NK-92 treated with Interleukin-12 subunit alpha and Interleukin-12 subunit beta, amount 100 ng/mL, for 24 hours (cell line): ENCODE results near the gene MPHOSPH6.
"Not testable (repeated sequence)": the region's sequence is repeated elsewhere in the genome, so short reads cannot be mapped to it uniquely, and the experiment has no call there.

ENCODE experiments used
- DNase-seq: peaks from one replicate; lab custom pipeline; 2025; lab: John Stamatoyannopoulos, UW

Gene MPHOSPH6

DNA sequence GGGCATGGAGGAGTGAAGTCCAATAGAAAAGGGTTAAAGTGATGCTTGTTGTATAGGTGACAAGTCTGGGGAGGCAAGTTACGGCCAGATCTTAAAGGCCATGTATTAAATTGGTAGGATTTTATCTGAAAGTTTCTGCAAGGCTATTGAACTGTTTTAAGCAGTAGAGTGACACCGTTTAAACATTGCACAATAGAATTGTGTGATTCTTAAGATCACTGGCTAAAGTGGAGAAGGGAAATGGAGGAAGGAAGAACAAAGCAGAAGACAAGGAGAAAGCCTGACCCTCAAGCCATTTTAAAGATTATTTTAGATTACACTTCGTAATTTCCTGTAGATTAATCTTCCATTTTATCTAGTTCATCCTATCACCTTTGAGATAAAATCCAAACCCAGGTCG is 5.6 kb upstream of the MPHOSPH6 start:
- DNase-seq, result no peak

DNA sequence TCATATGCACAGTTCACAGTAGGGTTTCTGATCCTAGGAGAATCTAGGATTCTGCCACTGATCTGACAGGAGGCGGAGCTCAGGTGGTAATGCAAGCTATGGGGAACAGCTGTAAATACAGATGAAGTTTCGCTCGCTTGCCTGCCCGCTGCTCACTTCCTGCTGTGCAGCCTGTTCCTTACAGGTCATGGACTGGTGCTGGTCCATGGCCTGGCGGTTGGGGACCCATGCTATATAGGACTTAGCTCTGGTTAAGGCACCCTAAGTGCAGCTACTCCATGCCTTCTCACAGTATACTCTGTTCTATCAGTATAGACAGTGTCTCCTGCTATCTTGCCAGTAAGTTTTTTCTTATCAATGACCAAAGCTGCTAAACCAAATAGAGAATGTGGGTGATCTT is 2.4 kb downstream of the MPHOSPH6 start:
- DNase-seq, result no peak

DNA sequence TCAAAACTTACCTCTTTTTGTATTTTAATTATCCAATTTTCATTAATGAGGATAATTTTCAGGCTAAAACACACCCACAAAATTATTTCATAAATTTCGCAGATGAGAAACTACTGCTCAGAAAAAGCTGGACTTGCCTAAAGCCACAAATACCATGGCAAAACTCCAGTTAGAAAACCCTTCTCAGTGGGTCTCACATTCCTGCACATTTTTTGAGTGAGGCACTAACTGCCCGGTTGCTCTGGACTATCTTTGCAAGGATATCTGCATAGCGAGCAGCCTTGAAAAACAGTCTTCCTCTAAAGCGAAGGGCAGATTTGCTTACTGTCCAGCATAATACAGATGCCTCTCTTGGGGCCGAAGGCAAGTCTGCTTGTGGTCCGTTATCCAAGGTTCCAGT is 9.8 kb downstream of the MPHOSPH6 start:
- no peak for DNase-seq

DNA sequence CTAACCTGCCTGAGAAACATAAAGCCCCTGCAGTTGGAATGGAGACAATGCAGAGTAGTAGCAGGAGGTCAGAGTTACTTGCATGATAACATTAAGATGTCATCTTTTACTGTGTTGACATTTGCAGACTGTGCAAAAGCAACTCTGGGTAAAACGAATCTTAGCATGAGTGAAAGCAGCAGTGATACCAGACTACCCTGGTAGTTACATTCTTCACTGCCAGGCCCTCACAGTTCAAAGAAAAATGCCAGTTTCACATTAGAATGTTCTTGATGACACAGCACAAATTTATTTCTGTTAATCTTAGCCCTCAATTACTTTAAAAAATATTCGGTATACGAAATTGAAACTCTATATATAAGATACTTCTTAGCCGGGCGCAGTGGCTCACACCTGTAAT is 12.2 kb downstream of the MPHOSPH6 start:
- DNase-seq, result no peak

DNA sequence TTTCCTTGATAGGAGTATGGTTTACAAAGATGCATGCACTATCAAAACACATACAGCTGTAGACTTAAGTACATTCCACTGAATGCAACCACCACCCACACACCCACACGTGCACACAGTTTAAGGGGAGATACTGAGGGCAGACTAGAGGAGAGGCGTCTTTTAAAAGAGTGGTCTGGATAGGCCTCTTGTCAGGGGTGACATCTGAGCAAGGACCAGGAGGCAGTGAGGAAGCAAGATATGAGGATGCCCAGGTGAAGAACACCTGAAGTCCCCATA is 12.6 kb downstream of the MPHOSPH6 start:
- DNase-seq, result no peak

DNA sequence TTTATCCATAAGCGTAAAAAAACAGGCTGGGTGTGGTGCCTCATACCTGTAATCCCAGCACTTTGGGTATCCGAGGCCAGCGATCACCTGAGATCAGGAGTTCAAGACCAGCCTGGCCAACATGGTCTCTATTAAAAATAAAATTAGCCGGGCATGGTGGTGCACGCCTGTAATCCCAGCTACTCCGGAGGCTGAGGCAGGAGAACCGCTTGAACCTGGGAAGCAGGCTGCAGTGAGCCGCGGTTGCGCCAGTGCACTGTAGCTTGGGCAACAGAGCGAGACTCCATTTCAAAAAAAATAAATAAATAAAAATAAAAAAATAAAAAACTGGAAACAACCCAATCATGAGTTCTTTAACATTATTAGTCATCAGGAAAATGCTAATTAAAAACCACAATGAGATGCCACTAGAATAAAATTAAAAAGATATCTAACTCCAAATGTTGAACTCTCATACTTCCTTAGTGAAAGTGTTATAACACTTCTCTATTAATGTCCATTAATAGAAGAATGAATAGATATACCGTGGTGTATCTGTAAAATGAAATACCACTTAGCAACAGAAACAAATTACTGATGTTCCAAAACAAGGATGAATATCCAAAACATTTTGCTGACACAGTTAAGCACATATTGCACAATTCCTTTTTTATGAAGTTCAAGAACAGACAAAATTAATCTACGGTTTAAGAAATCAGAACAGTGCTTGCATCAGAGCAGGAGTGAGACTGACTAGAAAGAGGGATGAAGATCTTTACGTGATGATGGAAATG is 13.1 kb downstream of the MPHOSPH6 start:
- DNase-seq, result no peak

DNA sequence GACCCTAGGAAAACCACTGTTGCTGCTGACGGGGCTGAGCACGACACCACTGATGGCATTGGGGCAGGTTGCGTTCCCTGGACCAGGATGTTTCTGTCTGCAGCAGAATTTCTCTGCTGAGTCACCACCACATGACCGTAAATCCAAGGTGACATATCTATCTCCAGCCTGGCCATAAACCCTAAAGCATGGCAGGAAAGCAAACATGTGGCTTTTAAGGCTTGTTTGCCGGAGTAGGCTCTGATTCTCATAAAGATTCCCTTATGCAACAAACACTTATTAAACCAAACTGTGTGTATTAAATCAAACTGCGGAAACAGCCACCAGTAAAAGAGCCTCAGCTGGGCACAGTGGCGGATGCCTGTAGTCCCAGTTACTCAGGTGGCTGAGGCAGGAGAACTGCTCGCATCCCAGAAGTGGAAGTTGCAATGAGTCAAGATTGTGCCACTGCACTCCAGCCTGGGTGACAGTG is 17.3 kb downstream of the MPHOSPH6 start:
- DNase-seq, result no peak

DNA sequence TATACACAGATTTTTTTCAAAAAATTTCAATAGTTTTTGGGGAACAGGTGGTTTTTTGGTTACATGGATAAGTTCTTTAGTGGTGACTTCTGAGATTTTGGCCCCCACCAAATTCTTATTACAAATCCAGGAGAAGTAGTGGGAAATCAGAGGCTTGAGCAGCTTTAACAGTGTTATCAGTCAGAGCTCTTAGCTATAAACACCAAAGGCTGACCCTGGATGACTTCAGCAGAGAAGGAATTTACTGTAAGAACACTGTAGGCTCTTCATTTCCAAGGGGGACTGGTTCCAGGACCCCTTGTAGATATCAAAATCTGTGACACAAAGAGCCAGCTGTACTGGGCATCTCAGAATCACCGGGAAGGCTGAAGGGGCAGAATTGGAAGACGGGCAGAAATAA is 17.8 kb downstream of the MPHOSPH6 start:
- no peak for DNase-seq

DNA sequence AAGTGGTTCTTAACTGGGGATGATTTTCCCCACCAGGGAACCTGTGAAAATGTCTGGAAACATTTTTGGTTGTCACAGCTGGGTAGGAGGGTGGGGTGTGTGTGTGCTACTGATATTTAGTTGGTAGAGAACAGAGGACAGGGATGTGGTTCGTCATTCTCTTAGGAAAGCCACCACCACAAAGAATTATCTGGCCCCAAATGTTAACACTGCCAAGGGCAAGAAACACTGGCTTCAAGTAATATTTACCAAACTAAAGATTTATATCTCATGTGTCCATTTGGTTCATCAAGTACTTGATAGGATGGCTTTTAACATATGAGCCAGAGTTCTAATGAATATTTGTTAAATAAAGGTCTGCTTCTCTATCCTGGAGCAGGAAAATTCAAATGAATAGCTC is 19.5 kb downstream of the MPHOSPH6 start:
- DNase-seq, result no peak

DNA sequence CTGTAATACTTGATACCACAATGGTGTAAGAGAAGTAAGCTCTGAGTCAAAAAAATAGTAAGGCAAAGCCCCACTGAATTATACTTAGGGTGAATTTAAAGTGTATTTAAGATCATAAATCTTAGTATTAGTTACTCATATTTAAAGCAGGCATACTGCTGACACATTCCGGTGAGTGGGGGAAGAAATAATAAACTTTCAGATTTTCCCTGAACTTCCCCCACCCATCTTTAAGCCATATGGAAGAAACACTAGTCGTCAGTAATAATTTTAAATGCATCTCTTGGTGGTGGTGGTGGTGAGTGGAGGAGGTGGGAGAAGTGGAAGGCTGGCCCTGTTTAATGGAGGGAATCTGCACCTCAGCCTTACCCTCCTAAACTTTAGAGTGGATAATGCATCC is 20.5 kb downstream of the MPHOSPH6 start:
- DNase-seq, result no peak

DNA sequence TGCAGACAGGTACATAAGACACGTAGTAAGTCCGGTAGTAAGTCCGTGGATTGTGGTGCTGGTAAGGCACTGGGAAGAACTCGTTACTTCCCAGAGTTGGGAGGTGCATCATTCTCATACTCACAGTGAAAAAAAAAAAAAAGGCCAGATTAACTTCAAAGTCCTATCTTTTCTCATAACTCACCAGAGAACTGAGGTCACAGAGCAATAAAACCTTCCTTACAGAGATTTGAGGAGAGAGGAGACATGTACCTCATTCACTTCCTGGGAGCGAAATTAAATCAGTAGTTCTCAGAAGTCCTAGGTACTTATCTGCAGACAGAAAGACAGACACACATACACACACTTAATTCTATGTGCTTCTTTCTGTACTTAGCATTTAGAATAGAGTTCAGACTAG is 22.5 kb downstream of the MPHOSPH6 start:
- no peak for DNase-seq

DNA sequence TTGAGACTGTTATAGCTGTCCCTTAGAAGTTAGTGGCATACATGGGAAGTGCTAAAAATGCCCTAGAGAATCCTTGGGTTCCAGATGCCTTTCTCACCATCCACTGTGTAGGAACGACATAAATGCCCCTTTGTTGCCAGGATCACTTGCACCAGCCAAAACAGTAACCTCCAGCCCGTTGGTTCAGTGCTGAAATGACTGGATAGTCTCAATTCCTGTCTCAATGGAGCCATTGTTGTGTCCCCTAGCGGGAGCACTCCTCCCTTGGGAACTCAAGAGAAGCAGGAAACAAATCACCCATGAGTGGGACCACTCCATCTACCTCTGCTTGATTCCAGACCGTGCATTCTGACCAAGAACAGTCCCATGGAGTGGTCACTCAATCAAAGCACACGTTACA is 23.1 kb downstream of the MPHOSPH6 start:
- no peak for DNase-seq

DNA sequence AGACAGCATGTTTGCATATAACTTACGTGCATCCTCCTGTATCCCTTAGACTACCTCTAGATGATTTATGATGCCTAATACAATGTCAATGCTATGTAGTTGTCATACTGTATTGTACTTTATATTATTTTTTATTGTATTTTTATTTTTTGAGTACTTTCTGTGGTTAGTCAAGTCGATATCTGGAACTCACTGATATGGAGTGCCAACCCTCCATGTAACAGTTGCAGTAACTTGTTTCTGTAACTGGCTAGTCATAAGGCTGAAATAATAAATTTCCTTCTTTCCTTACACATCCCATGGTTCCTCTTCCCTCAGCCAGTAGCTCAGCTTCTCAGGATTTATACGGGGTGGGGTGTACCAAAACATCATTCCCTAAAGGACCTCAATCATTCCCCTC is 23.5 kb downstream of the MPHOSPH6 start:
- DNase-seq, result no peak

DNA sequence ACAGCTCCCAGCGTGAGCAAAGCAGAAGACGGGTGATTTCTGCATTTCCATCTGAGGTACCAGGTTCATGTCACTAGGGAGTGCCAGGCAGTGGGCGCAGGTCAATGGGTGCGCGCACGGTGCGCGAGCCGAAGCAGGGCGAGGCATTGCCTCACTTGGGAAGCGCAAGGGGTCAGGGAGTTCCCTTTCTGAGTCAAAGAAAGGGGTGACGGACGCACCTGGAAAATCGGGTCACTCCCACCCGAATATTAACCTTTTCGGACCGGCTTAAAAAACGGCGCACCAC is 30.8 kb downstream of the MPHOSPH6 start:
- not testable (repeated sequence) for DNase-seq

DNA sequence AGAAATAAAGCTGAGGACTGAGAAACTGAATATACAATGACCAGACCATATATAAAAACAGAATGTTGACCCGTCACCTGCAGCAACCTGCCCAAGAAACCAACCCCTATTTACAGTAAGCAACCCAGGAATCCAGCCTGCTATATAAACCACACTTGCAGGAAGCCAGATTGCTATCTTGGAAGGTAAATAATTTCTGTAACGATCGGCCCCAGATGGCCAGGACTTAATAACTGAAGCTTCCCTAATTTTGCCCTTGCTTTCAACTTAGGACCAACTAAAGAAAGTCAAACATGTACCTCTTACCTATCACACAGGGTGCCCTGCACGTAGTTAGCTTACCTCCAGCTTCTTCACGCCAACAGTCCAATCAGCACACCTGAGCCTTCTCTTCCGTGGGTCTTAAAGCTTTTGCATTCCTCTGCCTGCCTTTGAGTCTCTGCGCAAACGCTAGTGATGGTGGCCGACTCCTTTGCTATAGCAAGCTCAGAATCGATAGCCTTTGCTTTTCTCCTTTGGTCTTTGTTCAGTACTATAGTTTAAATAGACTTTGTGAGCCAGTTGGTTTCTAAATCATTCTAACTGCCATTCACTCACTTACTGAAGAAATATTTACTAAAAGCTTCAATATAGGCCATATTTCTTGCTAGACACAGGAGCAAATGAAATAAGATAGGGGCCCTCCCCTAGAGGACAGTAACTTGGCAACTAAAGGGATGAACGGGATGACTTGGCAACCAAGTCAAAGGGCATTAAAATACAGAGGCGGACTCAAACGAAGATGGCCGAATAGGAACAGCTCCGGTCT is 31.3 kb downstream of the MPHOSPH6 start:
- DNase-seq, result no peak

DNA sequence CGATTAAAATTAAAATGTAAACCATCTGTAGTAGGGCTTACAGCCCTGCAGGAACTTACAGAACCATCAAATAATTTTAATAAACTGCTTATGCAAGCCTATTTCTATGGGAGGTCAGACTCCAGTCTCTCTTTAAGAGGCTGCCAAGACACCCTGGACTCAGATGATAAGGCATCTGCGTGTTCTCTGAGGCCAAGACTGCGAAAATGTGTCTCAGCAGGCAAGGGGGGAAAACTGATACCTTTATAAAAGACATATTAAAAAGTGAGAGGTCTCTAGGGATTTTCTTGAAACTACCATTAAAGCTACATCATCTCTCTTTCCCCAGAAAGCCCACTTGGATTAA is 32.2 kb downstream of the MPHOSPH6 start:
- no peak for DNase-seq

DNA sequence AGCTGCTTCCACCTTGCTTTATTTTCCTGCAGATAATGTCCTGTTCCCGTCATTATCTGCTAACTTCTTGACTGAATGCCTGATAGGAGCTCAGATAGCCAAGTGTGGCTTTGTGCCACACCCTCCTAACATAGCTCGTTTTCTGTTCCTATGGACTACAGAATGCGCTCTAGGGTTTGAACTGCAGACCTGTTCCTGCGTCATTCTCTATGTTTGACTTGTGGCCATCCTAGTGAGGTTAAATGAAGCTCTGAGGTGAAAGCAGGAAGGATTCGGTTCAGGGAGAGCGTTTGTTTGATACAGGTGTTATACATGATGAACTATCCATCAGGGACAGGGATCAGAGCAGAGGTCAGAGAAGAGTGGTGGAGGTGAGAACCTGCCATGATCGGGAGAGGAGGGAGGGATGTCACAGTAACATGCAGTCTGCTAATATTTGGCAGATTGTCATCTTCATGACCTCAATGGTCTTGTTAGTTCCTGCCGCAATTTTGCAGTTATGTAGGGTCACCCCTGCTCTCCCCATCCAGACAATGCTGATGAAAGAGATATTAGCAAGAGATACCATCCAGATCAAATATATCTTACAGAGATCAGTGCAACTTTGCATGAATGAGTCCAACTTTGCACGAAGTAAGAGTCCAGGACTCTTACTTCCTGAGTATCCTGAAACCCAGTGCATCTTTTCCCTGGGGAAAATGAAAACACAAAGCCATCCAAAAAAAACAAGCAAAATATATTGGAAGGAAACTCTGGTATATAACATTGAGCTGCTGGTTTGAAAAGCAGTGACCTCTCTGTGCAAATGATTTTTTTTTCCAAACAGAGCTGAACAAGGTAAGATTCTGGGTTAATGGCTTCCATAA is 32.8 kb downstream of the MPHOSPH6 start:
- DNase-seq, result no peak

DNA sequence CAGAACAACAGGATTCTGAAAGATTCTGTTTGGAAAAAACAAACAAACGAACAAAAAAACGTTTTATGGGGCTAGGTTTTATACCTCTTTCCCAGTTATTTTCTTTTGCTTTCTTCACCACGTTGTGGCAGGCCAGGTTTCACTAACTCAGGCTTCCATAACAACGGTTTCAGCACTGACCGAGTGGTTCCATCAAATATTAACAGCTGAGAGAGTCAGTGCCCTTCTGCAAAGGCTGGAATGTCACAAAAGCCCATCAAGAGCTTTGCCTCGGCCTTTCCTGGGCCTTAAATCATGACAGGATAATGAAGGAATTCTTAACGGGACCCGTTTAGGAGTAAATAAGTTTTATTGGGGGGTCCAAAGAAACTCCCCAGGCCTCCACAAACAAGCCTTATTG is 34.2 kb downstream of the MPHOSPH6 start:
- DNase-seq, result no peak

DNA sequence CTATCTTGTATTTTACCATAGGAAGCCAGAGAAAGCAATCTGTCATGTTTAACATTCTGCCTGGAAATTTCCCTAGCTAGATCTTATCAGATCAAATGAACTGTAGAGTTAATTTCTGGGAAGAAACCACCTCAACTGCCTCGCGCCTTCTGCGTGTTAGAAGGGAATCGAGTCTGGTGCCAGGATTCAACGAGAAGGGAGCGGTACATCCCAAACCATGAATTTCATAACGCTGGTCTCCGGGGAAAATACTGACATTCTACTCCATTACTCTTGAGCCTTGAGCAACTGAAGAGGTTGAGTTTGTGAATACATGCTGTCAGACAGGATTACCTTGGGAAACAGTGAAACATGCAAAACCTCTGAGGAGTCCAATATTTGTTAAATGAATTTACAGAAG is 35.2 kb downstream of the MPHOSPH6 start:
- no peak for DNase-seq

DNA sequence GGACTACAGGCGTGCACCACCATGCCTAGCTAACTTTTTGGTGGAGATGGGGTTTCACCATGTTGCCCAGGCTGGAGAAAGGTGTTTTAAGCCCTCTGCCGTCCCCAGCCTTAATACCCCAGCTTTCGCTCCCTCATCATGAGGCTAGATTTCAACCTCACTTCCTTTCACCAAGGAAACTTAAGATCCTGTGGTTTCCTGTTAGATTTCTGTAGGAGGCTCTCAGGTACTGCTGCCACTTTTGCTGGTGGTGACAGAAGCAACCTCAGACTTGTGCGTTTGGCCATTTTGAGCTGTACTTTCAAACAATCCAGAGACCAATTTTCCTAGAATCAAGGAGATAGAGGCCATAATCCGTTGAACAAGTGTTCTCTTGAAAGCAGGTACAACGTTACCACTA is 36.2 kb downstream of the MPHOSPH6 start:
- no peak for DNase-seq

DNA sequence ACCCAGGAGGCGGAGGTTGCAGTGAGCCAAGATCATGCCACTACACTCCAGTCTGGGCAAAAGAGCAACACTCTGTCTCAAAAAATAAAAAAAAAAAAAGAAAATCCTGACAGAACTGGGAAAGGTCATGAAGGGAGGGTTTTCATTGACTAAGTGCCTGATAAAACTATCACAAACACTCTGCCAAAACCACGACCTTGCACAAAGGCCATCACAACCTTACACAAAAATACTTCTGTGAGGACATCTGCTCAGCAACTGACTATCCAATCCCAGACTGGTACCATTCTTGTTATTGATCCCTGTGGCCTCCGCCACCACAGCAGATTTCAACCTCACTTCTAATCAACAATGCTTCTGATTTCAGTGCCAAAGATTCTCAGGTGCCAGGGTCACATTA is 40.1 kb downstream of the MPHOSPH6 start:
- no peak for DNase-seq

DNA sequence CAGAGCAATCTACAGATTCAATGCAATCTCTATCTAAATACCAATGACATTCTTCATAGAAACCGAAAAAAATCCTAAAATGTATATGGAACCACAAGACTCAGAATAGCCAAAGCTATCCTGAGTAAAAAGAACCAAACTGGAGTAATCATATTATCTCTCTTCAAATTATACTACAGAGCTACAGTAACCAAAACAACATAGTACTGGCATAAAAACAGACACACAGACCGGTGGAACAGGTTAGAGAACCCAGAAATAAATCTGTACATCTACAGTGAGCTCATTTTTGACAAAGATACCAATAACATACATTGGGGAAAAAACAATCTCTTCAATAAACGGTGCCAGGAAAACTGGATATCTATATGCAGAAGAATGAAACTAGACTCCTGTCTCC is 45.4 kb downstream of the MPHOSPH6 start:
- DNase-seq, result no peak

DNA sequence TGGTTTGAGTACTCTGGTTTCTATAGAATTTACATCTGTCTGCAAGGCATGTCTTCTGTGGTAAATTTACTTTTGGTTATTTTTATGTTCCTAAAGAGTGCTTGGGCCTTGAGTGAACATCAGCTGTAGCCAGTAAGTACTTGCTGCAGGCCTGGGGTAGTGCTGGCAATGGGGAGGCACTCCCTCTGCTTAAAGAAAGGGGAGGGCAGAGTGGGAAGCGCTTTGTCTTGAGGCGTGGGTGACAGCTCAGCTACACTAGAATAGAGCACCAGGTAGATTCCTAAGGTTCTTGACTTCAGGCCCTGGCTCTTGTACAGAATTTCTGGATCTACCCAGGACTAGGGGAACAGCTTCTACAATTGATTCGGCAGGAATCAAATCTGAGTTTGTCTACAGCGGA is 50.6 kb downstream of the MPHOSPH6 start:
- DNase-seq, result no peak
